HepG2 (cell line): ENCODE measurements around the gene PRM3. TPM values are rescaled to one million over a fixed set of nuclear protein-coding genes. Genes with fewer than 3 reads are reported as not detected.

Source experiments
- CC2D1A ChIP-seq: sonication (generic); formaldehyde crosslinking; IDR thresholded peaks from 2 replicates; pipeline ENCODE4 v1.8.1; 2023; ENCODE audit warnings: mild to moderate bottlenecking, missing genetic modification reagents
- DZIP1 ChIP-seq: sonication (generic); formaldehyde crosslinking; IDR thresholded peaks from 2 replicates; pipeline ENCODE4 v1.5.0; 2020; ENCODE audit warnings: mild to moderate bottlenecking, missing genetic modification reagents
- MTA3 ChIP-seq: sonication (generic); formaldehyde crosslinking; IDR thresholded peaks from 2 replicates; pipeline ENCODE4 v1.4.0; 2020; ENCODE audit warnings: missing genetic modification reagents
- ZNF407 ChIP-seq: sonication (generic); formaldehyde crosslinking; IDR thresholded peaks from one replicate; pipeline ENCODE4 v1.5.1; 2020; ENCODE audit warnings: mild to moderate bottlenecking, missing genetic modification reagents; ENCODE audit errors: not compliant biosample characterization
- polyA plus RNA-seq, 8 experiments: library from polyadenylated mRNA; depleted of rRNA in 3 of 8; stranded (reverse) in 7 of 8; unstranded in 1 of 8; fragments of >200 nt; fragmentation: Illumina TruSeq in 4 of 8; extraction: Trizol in 4 of 8; gene quantifications; 2 replicates each; pipeline versions ENCODE4 v1.2.1 to v1.2.3, GENCODE V29; 2011 to 2016; ENCODE audit warnings: low read depth in 4 of 8, missing spikeins in 1 of 8, mixed read lengths in 1 of 8; ENCODE audit not compliant: insufficient read depth in 1 of 8
- total RNA-seq, 5 experiments: library from RNA; depleted of rRNA; stranded (reverse); fragments of >200 nt; fragmentation: Illumina TruSeq; extraction: Trizol; gene quantifications; 2 replicates each; pipeline ENCODE4 v1.2.3, GENCODE V29; 2016; ENCODE audit warnings: low read depth in 1 of 5

The PRM3 gene
- total and polyA plus RNA-seq, 2 of the 13 experiments (the other 11 are each of a cell fraction or from before 2014, with no cell fraction given): not detected

GRCh38 chr16:11265124-11265523, 8.3 kb downstream of the PRM3 start (continued):
- TF ChIP-seq ZNF407 (CRISPR knock-in tag) (no peak), MTA3 (no peak), CC2D1A (CRISPR knock-in tag) (no peak), DZIP1 (0 out of 2 replicates have a peak, but pooled peaks have one; percentile 25)
